GM21367 (cell line): ENCODE data around the gene SSMEM1.
"Not testable (repeated sequence)": the region's sequence is repeated elsewhere in the genome, so short reads cannot be mapped to it uniquely, and the experiment has no call there.

Experiments
- ATAC-seq: cut with Tn5 transposase; IDR thresholded peaks from one replicate; pipeline ENCODE4 v1.9.1; 2021; ENCODE audit not compliant: unreplicated experiment

The SSMEM1 gene

DNA sequence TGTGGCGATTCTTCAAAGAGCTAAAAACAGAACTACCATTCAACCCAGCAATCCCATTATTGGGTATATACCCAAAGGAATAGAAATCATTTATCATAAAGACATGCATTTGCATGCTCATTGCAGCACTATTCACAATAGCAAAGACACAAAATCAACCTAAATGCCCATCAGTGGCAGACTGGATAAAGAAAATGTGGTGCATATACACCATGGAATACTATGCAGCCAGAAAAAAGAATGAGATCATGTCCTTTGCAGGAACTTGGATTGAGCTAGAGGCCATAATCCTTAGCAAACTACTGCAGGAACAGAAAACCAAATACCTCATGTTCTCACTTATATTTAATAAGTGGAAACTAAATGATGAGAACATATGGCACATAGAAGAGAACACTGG, 38.8 kb downstream of the SSMEM1 start:
- ATAC-seq = not testable (repeated sequence)

DNA sequence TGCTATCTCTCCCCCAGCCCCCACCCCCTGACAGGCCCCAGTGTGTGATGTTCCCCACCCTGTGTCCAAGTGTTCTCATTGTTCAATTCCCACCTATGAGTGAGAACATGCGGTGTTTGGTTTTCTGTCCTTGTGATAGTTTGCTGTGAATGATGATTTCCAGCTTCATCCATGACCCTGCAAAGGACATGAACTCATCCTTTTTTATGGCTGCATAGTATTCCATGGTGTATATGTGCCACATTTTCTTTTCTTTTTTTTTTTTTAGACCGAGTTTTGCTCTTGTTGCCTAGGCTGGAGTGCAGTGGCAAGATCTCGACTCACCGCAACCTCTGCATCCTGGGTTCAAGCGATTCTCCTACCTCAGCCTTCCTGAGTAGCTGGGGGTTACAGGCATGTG, 41.2 kb downstream of the SSMEM1 start:
- ATAC-seq = not testable (repeated sequence)

DNA sequence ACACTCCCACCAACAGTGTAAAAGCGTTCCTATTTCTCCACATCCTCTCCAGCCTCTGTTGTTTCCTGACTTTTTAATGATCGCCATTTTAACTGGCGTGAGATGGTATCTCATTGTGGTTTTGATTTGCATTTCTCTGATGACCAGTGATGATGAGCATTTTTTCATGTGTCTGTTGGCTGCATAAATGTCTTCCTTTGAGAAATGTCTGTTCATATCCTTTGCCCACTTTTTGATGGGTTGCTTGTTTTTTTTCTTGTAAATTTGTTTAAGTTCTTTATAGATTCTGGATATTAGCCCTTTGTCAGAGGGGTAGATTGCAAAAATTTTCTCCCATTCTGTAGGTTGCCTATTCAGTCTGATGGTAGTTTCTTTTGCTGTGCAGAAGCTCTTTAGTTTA, 42.0 kb downstream of the SSMEM1 start:
- ATAC-seq = not testable (repeated sequence)

DNA sequence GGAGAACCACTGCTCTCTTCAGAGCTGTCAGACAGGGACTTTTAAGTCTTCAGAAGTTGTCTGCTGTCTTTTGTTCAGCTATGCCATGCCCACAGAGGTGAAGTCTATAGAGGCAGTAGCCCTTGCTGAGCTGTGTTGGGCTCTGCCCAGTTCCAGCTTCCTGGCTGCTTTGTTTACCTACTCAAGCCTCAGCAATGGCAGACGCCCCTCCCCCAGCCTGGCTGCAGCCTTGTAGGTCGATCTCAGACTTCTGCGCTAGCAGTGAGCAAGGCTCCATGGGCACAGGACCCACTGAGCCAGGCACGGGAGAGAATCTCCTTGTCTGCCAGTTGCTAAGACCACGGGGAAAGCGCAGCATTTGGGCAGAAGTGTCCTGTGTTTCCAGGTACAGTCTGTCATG, 46.9 kb downstream of the SSMEM1 start:
- no peak for ATAC-seq

DNA sequence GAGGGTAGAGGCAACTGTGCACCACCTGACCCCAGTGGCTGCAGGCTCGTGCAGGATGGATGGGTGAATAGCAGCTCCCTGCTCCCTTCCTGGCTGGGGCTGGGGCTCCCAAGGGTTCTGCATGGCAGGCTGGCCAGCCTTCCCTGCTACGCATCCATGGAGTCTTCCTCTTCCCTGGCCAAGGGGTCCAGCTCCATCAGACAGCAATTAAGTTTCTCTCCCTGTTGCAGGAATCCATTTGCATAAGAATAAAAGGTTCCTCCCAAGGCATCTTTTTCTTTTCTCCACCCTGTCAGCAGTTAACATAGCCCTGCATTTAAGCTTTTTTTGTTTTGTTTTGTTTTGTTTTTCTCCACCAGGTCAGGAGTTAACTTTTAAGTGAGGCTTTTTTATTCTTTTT, 49.0 kb downstream of the SSMEM1 start:
- ATAC-seq = no peak

DNA sequence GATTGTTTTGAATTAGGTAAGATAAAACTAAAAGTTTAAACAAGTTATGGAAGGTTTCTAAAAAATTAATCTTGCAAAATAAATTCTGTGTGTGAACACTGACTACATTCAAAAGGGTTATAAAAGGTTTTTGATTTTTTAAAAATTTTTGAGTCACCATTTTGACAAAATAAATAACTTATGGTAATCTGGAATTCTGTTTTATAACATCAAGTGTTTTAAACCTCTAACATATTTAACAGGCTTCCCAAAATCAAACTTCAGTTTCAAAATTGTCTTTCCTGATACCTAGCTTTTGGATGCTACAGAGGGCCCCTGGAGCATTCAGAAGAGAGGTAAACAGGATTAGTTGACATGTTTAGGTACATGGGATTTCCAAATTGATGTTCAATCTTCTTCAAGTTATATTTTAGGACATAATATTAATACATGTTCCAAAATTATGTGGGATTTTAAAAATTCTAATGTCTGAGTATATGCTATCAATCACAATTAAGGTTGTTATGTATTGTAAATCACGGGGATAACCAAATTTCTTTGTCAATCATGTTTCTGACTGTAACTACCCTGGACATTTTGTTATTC, 50.9 kb downstream of the SSMEM1 start:
- no peak for ATAC-seq

DNA sequence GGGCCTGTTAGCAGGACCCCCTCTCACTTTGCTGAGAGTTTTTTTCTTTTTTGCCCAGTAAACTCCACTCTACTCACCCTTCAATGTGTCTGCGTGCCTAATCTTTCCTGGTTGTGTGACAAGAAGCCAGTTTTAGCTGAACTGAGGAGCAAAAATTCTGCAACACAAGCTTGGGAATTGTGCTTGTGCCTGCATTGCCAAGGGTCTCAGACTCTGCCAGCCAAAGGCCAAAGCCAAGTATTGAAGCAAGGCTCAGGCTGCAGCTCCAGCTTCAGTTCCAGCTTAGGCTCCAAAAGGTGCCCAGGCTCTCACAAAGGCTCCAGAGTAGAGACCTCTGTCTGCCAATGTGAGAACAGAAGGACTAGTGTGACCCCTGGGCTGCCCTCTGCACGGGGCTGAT, 54.8 kb downstream of the SSMEM1 start:
- ATAC-seq = no peak

DNA sequence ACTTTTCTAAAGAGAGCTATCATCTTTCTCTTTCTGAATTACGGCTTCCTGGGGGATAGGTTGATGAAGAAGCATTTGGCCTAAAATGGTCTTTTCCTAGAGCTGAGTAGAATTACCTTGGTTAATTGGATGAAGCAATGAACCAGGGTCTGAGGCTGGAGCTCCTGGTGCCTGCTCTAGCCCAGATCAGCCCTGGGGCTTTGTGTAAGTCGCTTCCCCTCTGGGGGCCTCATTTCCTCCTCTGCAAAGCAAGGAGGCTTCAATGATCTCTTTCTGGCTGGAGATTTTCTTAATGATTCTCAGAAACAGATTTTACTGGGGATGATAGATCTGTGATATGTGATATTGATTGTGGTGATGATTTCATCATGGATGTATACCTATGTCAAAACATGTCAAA, 55.5 kb downstream of the SSMEM1 start:
- no peak for ATAC-seq
